IMR-90 (cell line): Measurements from ENCODE around the gene TTLL12. TPM values are rescaled to one million over a fixed set of nuclear protein-coding genes. Genes with fewer than 3 reads are reported as not detected.
A peak's percentile ranks its signal among the peaks of the same experiment; 100 is the strongest.

Source experiments
- ATAC-seq: fragments of 200-7000 bp; cut with Tn5 transposase; 2 replicates; pipeline ENCODE4 v1.9.1; 2020; ENCODE audit warnings: low read depth, mild to moderate bottlenecking, moderate library complexity
- BruUV-seq: library from RNA; stranded (reverse); fragments of 400-500 nt; replicated peaks from 2 replicates; lab custom pipeline; 2021; lab: Mats Ljungman, UMichigan
- CTCF ChIA-PET: fragments of 300-600 bp; formaldehyde crosslinking; extraction: SDS; loops from one replicate; lab custom pipeline; 2021; ENCODE audit warnings: antibody characterized with exemption; lab: Yijun Ruan, JAX
- POLR2A ChIA-PET: fragments of 300-600 bp; sonication (Branson Sonifier 250); formaldehyde crosslinking; loops from one replicate; lab custom pipeline; 2022; ENCODE audit warnings: antibody characterized with exemption; ENCODE audit not compliant: unreplicated experiment; lab: Charles Lee
- DNase-seq: peaks from one replicate; pipeline ENCODE4 v3.0.0; 2013
- H2AFZ ChIP-seq: replicated peaks from 2 replicates; pipeline ENCODE3; 2013; ENCODE audit warnings: low read length, mild to moderate bottlenecking; ENCODE audit not compliant: poor library complexity
- H2AK5ac ChIP-seq: 2 replicates; pipeline ENCODE4 v1.6.1; 2013; ENCODE audit warnings: low read depth, low read length, inconsistent platforms
- H2AK9ac ChIP-seq: replicated peaks from 2 replicates; pipeline ENCODE3; 2013; ENCODE audit warnings: mild to moderate bottlenecking, low read depth, low read length, moderate library complexity; ENCODE audit not compliant: poor library complexity
- H2BK120ac ChIP-seq: 2 replicates; pipeline ENCODE4 v1.6.1; 2013; ENCODE audit warnings: low read depth, low read length, inconsistent platforms
- H2BK15ac ChIP-seq: 3 replicates; pipeline ENCODE4 v1.6.1; 2013; ENCODE audit warnings: low read depth, low read length, inconsistent platforms
- H2BK20ac ChIP-seq: 2 replicates; pipeline ENCODE4 v1.6.1; 2013; ENCODE audit warnings: low read depth, mild to moderate bottlenecking, inconsistent platforms, low read length, moderate library complexity
- H2BK5ac ChIP-seq: 2 replicates; pipeline ENCODE4 v1.6.1; 2013; ENCODE audit warnings: mild to moderate bottlenecking, low read depth, low read length, inconsistent platforms; ENCODE audit not compliant: poor library complexity, severe bottlenecking
- H3K14ac ChIP-seq: replicated peaks from 2 replicates; pipeline ENCODE4 v1.6.1; 2013; ENCODE audit warnings: low read depth, low read length, inconsistent platforms
- H3K18ac ChIP-seq: 2 replicates; pipeline ENCODE4 v1.6.1; 2013; ENCODE audit warnings: low read depth, low read length, control low read depth
- H3K23ac ChIP-seq: 2 replicates; pipeline ENCODE4 v1.6.1; 2013; ENCODE audit warnings: low read depth, low read length, inconsistent platforms
- H3K27ac ChIP-seq: 2 replicates; pipeline ENCODE4 v1.5.1; 2013; ENCODE audit warnings: mild to moderate bottlenecking, control low read depth, low read length; ENCODE audit not compliant: insufficient read depth
- H3K27me3 ChIP-seq: 2 replicates; pipeline ENCODE4 v1.6.1; 2013; ENCODE audit warnings: low read length; ENCODE audit not compliant: control insufficient read depth, insufficient read depth
- H3K36me3 ChIP-seq: 2 replicates; pipeline ENCODE4 v1.6.1; 2013; ENCODE audit warnings: low read length, mixed read lengths; ENCODE audit not compliant: control insufficient read depth, insufficient read depth
- H3K4ac ChIP-seq: 2 replicates; pipeline ENCODE4 v1.6.1; 2013; ENCODE audit warnings: low read depth, low read length, inconsistent platforms
- H3K4me1 ChIP-seq: 2 replicates; pipeline ENCODE4 v1.6.1; 2013; ENCODE audit warnings: low read length, mixed read lengths; ENCODE audit not compliant: control insufficient read depth, insufficient read depth
- H3K4me2 ChIP-seq: 2 replicates; pipeline ENCODE4 v1.6.1; 2013; ENCODE audit warnings: low read depth, mild to moderate bottlenecking, control low read depth, low read length, moderate library complexity
- H3K4me3 ChIP-seq: 2 replicates; pipeline ENCODE4 v1.5.1; 2013; ENCODE audit warnings: low read depth, mild to moderate bottlenecking, control low read depth, low read length, moderate library complexity; ENCODE audit not compliant: insufficient read depth
- H3K56ac ChIP-seq: 2 replicates; pipeline ENCODE4 v1.6.1; 2013; ENCODE audit warnings: low read length, inconsistent platforms; ENCODE audit not compliant: insufficient read depth; ENCODE audit errors: extremely low read depth
- H3K79me1 ChIP-seq, 2 experiments: 2 replicates each; pipeline ENCODE4 v1.6.1; 2013; ENCODE audit warnings: low read length in 2 of 2, inconsistent platforms in 1 of 2, low read depth in 1 of 2
- H3K9ac ChIP-seq: 2 replicates; pipeline ENCODE4 v1.6.1; 2013; ENCODE audit warnings: low read depth, low read length, control low read depth
- H3K9me1 ChIP-seq: 2 replicates; pipeline ENCODE4 v1.6.1; 2013; ENCODE audit warnings: low read length, inconsistent platforms; ENCODE audit not compliant: insufficient read depth
- H3K9me3 ChIP-seq: 2 replicates; pipeline ENCODE4 v1.6.1; 2013; ENCODE audit warnings: low read length; ENCODE audit not compliant: control insufficient read depth, insufficient read depth
- H4K20me1 ChIP-seq: 2 replicates; pipeline ENCODE4 v1.6.1; 2013; ENCODE audit warnings: low read length, inconsistent platforms; ENCODE audit not compliant: insufficient read depth
- H4K5ac ChIP-seq: 2 replicates; pipeline ENCODE4 v1.6.1; 2013; ENCODE audit warnings: mild to moderate bottlenecking, low read depth, low read length, control low read depth
- H4K8ac ChIP-seq, 2 experiments: 2 replicates each; pipeline ENCODE4 v1.6.1; 2013; ENCODE audit warnings: low read depth in 2 of 2, low read length in 2 of 2, control low read depth in 1 of 2, inconsistent platforms in 1 of 2
- H4K91ac ChIP-seq: 2 replicates; pipeline ENCODE4 v1.6.1; 2013; ENCODE audit warnings: low read depth, low read length, inconsistent platforms; ENCODE audit not compliant: insufficient read depth
- BHLHE40 ChIP-seq: fragments of 150-350 bp; IDR thresholded peaks from 2 replicates; pipeline ENCODE4 v1.6.1; 2016; ENCODE audit warnings: mild to moderate bottlenecking, low read depth, low read length
- CEBPB ChIP-seq: IDR thresholded peaks from 2 replicates; pipeline ENCODE4 v1.6.1; 2012; ENCODE audit warnings: low read depth, low read length, improper control_type of control experiment
- CHD1 ChIP-seq: IDR thresholded peaks from 2 replicates; pipeline ENCODE4 v1.6.1; 2012; ENCODE audit warnings: low read depth, low read length, improper control_type of control experiment
- CTCF ChIP-seq: conservative IDR thresholded peaks from 2 replicates; pipeline ENCODE4 v1.5.1; 2012; ENCODE audit warnings: mild to moderate bottlenecking, low read depth, low read length, improper control_type of control experiment
- FOS ChIP-seq: fragments of 150-350 bp; IDR thresholded peaks from 2 replicates; pipeline ENCODE4 v1.6.1; 2016; ENCODE audit warnings: low read depth, low read length
- MAFK ChIP-seq: IDR thresholded peaks from 2 replicates; pipeline ENCODE4 v1.6.1; 2012; ENCODE audit warnings: low read depth, low read length, improper control_type of control experiment
- MAZ ChIP-seq: IDR thresholded peaks from 2 replicates; pipeline ENCODE4 v1.6.1; 2012; ENCODE audit warnings: low read depth, mild to moderate bottlenecking, low read length, improper control_type of control experiment, moderate library complexity, borderline replicate concordance
- MXI1 ChIP-seq: IDR thresholded peaks from 2 replicates; pipeline ENCODE4 v1.6.1; 2012; ENCODE audit warnings: low read depth, mild to moderate bottlenecking, low read length, moderate library complexity, borderline replicate concordance
- NFE2L2 ChIP-seq: fragments of 150-350 bp; IDR thresholded peaks from 2 replicates; pipeline ENCODE4 v1.6.1; 2016; ENCODE audit warnings: low read depth, mild to moderate bottlenecking, low read length
- POLR2A ChIP-seq: IDR thresholded peaks from 2 replicates; pipeline ENCODE4 v1.6.1; 2012; ENCODE audit warnings: mild to moderate bottlenecking, low read depth, low read length
- RAD21 ChIP-seq: IDR thresholded peaks from 2 replicates; pipeline ENCODE4 v1.6.1; 2012; ENCODE audit warnings: low read length, improper control_type of control experiment
- RCOR1 ChIP-seq: IDR thresholded peaks from 2 replicates; pipeline ENCODE4 v1.6.1; 2012; ENCODE audit warnings: mild to moderate bottlenecking, low read length, improper control_type of control experiment; ENCODE audit not compliant: insufficient replicate concordance
- RFX5 ChIP-seq: IDR thresholded peaks from 2 replicates; pipeline ENCODE4 v1.8.0; 2012; ENCODE audit warnings: low read depth, mild to moderate bottlenecking, low read length, moderate library complexity
- SMC3 ChIP-seq: fragments of 150-350 bp; IDR thresholded peaks from 2 replicates; pipeline ENCODE4 v1.6.1; 2016; ENCODE audit warnings: low read depth, mild to moderate bottlenecking, antibody characterized with exemption, low read length, moderate library complexity
- WGBS, 2 experiments: methylation state at CpG; one replicate each; pipeline versions ENCODE4 v1.1.5 to v1.1.7; 2013; ENCODE audit warnings: missing lambda C conversion rate in 2 of 2; ENCODE audit not compliant: insufficient read length in 1 of 2; ENCODE audit errors: extremely low coverage in 2 of 2; 5-methylcytosine and 5-hydroxymethylcytosine counted together
- dilution Hi-C: fragments of 300-500 bp; cut with HindIII; formaldehyde crosslinking; loops from one replicate; pipeline ENCODE4 v1.14.3; 2018; ENCODE audit warnings: low sequenced_read_pairs; ENCODE audit not compliant: unreplicated experiment
- in situ Hi-C: fragments of 300-500 bp; cut with MboI; formaldehyde crosslinking; loops from 3 replicates; pipeline ENCODE4 v1.14.3; 2019; ENCODE audit warnings: low sequenced_read_pairs, inconsistent platforms, mixed read lengths
- intact Hi-C: fragments of 100-400 bp; cut with micrococcal nuclease; formaldehyde crosslinking; loops from 2 replicates; pipeline ENCODE4 v1.10.0; 2022
- polyA plus RNA-seq, 3 experiments: library from polyadenylated mRNA; depleted of rRNA; stranded (reverse); fragments of >200 nt; gene quantifications; 2 replicates each; pipeline ENCODE4 v1.2.3, GENCODE V29; 2012; ENCODE audit warnings: low replicate concordance in 1 of 3
- total RNA-seq: library from RNA; depleted of rRNA; stranded (reverse); fragments of >200 nt; gene quantifications from 2 replicates; pipeline ENCODE4 v1.2.3, GENCODE V29; 2012
- TF ChIP-seq, protein P1 (sequence below): fragments of 150-350 bp; IDR thresholded peaks from 2 replicates; pipeline ENCODE4 v1.6.1; 2016; ENCODE audit warnings: low read depth, mild to moderate bottlenecking, low read length, moderate library complexity, borderline replicate concordance
- TF ChIP-seq, protein P2 (sequence below): fragments of 150-350 bp; IDR thresholded peaks from 2 replicates; pipeline ENCODE4 v1.6.1; 2017; ENCODE audit warnings: mild to moderate bottlenecking, antibody characterized with exemption, low read length, low read depth

TTLL12 gene
- total and polyA plus RNA-seq, 2 of the 4 experiments (the other 2 are of a cell fraction), result 20.9 to 30.1 TPM

- peaks cover 4% of the 10 kb centered on the region; the same call in 1 of the 2 replicates for H3K4me1 ChIP-seq
- H2BK20ac ChIP-seq, result no peak overlapping the region
- H3K4ac ChIP-seq, result no peak overlapping the region
- TF ChIP-seq, protein P1, sequence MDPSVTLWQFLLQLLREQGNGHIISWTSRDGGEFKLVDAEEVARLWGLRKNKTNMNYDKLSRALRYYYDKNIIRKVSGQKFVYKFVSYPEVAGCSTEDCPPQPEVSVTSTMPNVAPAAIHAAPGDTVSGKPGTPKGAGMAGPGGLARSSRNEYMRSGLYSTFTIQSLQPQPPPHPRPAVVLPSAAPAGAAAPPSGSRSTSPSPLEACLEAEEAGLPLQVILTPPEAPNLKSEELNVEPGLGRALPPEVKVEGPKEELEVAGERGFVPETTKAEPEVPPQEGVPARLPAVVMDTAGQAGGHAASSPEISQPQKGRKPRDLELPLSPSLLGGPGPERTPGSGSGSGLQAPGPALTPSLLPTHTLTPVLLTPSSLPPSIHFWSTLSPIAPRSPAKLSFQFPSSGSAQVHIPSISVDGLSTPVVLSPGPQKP, result no peak
- no peak for TF ChIP-seq MAZ
- TF ChIP-seq BHLHE40, result no peak
- TF ChIP-seq CTCF, result no peak
- TF ChIP-seq CHD1, result no peak
- TF ChIP-seq POLR2A, result no peak
- TF ChIP-seq MXI1, result no peak
- TF ChIP-seq, protein P2, sequence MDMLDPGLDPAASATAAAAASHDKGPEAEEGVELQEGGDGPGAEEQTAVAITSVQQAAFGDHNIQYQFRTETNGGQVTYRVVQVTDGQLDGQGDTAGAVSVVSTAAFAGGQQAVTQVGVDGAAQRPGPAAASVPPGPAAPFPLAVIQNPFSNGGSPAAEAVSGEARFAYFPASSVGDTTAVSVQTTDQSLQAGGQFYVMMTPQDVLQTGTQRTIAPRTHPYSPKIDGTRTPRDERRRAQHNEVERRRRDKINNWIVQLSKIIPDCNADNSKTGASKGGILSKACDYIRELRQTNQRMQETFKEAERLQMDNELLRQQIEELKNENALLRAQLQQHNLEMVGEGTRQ, result no peak
- no peak for TF ChIP-seq MAFK
- TF ChIP-seq NFE2L2, result no peak
- no peak for TF ChIP-seq CEBPB
- TF ChIP-seq FOS, result no peak
- no peak for TF ChIP-seq SMC3
- no peak for TF ChIP-seq RFX5
- TF ChIP-seq RAD21, result no peak
- TF ChIP-seq RCOR1, result no peak
- no peak overlapping the region for H2AFZ ChIP-seq
- no peak overlapping the region for H4K5ac ChIP-seq
- H2AK9ac ChIP-seq, result peak overlapping the region; percentile 70
- no peak overlapping the region for H3K9ac ChIP-seq
- dilution Hi-C loops (no loop called here), intact Hi-C loops (no loop called here), in situ Hi-C loops (no loop called here)
- no peak overlapping the region for H3K56ac ChIP-seq
- H2BK5ac ChIP-seq, result no peak overlapping the region
- no peak overlapping the region for H2BK120ac ChIP-seq
- H2BK15ac ChIP-seq, result no peak overlapping the region
- H3K4me2 ChIP-seq, result no peak overlapping the region
- H3K27me3 ChIP-seq, result peaks cover 27% of the 10 kb centered on the region; the same call in 1 of the 2 replicates
- H4K8ac ChIP-seq, result no peak overlapping the region
- BruUV-seq, result no TSS peak
- no peak overlapping the region for H3K14ac ChIP-seq
- H3K23ac ChIP-seq, result no peak overlapping the region
- H3K18ac ChIP-seq, result no peak overlapping the region
- ATAC-seq, result peak; percentile 48
- DNase-seq, result no peak
- H3K4me3 ChIP-seq, result no peak overlapping the region
- H4K20me1 ChIP-seq, result no peaks in the 10 kb centered on the region
- no CpG with 5 or more reads among the region's 20 CpGs for WGBS, 2 experiments
- POLR2A ChIA-PET, result no interaction called here
- no peaks in the 10 kb centered on the region for H3K9me3 ChIP-seq
- CTCF ChIA-PET, result interaction anchor here (0.7 kb wide), 1 partner anchor 12 kb away, joined by 3 read pairs; no protein-coding TSS in a partner anchor
- H4K91ac ChIP-seq, result no peak overlapping the region
- no peak overlapping the region for H3K27ac ChIP-seq
- no peak overlapping the region for H2AK5ac ChIP-seq
- H3K79me1 ChIP-seq, result no peaks in the 10 kb centered on the region
- no peaks in the 10 kb centered on the region for H3K9me1 ChIP-seq
- no peaks in the 10 kb centered on the region for H3K36me3 ChIP-seq
Measured at GRCh38 chr22:43203471-43203981, 16.6 kb upstream of the TTLL12 start.
